SK-N-SH (cell line): Measurements from ENCODE around the gene NTSR1. TPM values are rescaled to one million over a fixed set of nuclear protein-coding genes. Genes with fewer than 3 reads are reported as not detected.

Source experiments
- CTCF ChIA-PET: fragments of 300-600, 350-600 bp; formaldehyde crosslinking; extraction: SDS; loops from one replicate; lab custom pipeline; 2021; lab: Yijun Ruan, JAX
- POLR2A ChIA-PET: fragments of 350-600 bp; sonication (Branson Sonifier 250); formaldehyde crosslinking; extraction: SDS; loops from one replicate; lab custom pipeline; 2020; ENCODE audit warnings: antibody characterized with exemption, inconsistent platforms; lab: Yijun Ruan, JAX
- DNase-seq: peaks from one replicate; pipeline ENCODE4 v3.0.0; 2012
- H2AFZ ChIP-seq: fragments of 200-600 bp; sonication (generic); 2 replicates; pipeline ENCODE4 v1.8.1; 2016; ENCODE audit warnings: antibody characterized with exemption, mild to moderate bottlenecking, low read depth
- H3F3A ChIP-seq: fragments of 200-600 bp; sonication (generic); replicated peaks from 2 replicates; pipeline ENCODE3; 2016; ENCODE audit warnings: antibody characterized with exemption, mild to moderate bottlenecking; ENCODE audit not compliant: insufficient read depth
- H3K27ac ChIP-seq, 2 experiments: fragments of 200-500 bp in 1 of 2; fragments of 200-600 bp in 1 of 2; sonication (Bioruptor generic) in 1 of 2; sonication (generic), shearing (Covaris generic) in 1 of 2; 2 replicates each; pipeline versions ENCODE4 v1.5.1 to v1.6.1; 2014 to 2016; ENCODE audit warnings: low read depth in 2 of 2, inconsistent platforms in 1 of 2, low read length in 1 of 2, mild to moderate bottlenecking in 1 of 2, mixed read lengths in 1 of 2
- H3K27me3 ChIP-seq: fragments of 200-600 bp; sonication (generic), shearing (Covaris generic); 2 replicates; pipeline ENCODE4 v1.6.1; 2016; ENCODE audit warnings: mixed run types; ENCODE audit not compliant: insufficient read depth
- H3K36me3 ChIP-seq, 2 experiments: fragments of 200-500 bp in 1 of 2; fragments of 200-600 bp in 1 of 2; sonication (Bioruptor generic) in 1 of 2; sonication (generic) in 1 of 2; replicated peaks in 1 of 2; 2 replicates each; pipeline versions ENCODE3 to v1.5.1; 2014 to 2016; ENCODE audit warnings: low read length in 1 of 2, mild to moderate bottlenecking in 1 of 2; ENCODE audit not compliant: insufficient read depth in 2 of 2, control insufficient read depth in 1 of 2
- H3K4me1 ChIP-seq, 2 experiments: fragments of 200-500 bp in 1 of 2; fragments of 200-600 bp in 1 of 2; sonication (Bioruptor generic) in 1 of 2; sonication (generic), shearing (Covaris generic) in 1 of 2; 2 replicates each; pipeline versions ENCODE4 v1.5.1 to v1.6.1; 2014 to 2016; ENCODE audit warnings: low read depth in 1 of 2, low read length in 1 of 2, mixed run types in 1 of 2; ENCODE audit not compliant: insufficient read depth in 2 of 2, control insufficient read depth in 1 of 2
- H3K4me2 ChIP-seq: fragments of 200-600 bp; sonication (generic), shearing (Covaris generic); 2 replicates; pipeline ENCODE4 v1.6.1; 2017; ENCODE audit warnings: mixed run types
- H3K4me3 ChIP-seq, 2 experiments: fragments of 200-500 bp in 1 of 2; fragments of 200-600 bp in 1 of 2; sonication (Bioruptor generic) in 1 of 2; sonication (generic), shearing (Covaris generic) in 1 of 2; 2 replicates each; pipeline versions ENCODE4 v1.5.1 to v1.8.1; 2014 to 2016; ENCODE audit warnings: low read depth in 2 of 2, inconsistent platforms in 1 of 2, low read length in 1 of 2, mild to moderate bottlenecking in 1 of 2, mixed read lengths in 1 of 2, moderate library complexity in 1 of 2
- H3K79me2 ChIP-seq: fragments of 200-600 bp; sonication (generic); 2 replicates; pipeline ENCODE4 v1.8.1; 2017; ENCODE audit warnings: mild to moderate bottlenecking; ENCODE audit not compliant: insufficient read depth
- H3K9ac ChIP-seq: fragments of 200-600 bp; sonication (generic); 2 replicates; pipeline ENCODE4 v1.6.1; 2017; ENCODE audit warnings: mixed run types
- H3K9me2 ChIP-seq: fragments of 200-600 bp; sonication (generic); 2 replicates; pipeline ENCODE4 v1.6.1; 2017; ENCODE audit warnings: mixed run types
- H3K9me3 ChIP-seq: fragments of 200-600 bp; sonication (generic); 2 replicates; pipeline ENCODE4 v1.6.1; 2017; ENCODE audit warnings: mixed run types, mild to moderate bottlenecking, moderate library complexity
- H4K20me1 ChIP-seq: fragments of 200-600 bp; sonication (generic); 2 replicates; pipeline ENCODE4 v1.6.1; 2017; ENCODE audit warnings: mild to moderate bottlenecking, mixed run types; ENCODE audit not compliant: insufficient read depth
- CHD2 ChIP-seq: fragments of 150-350 bp; IDR thresholded peaks from 2 replicates; pipeline ENCODE4 v1.6.1; 2018; ENCODE audit warnings: low read length; ENCODE audit not compliant: partially characterized antibody
- EP300 ChIP-seq, 2 experiments: IDR thresholded peaks; 2 replicates each; pipeline versions ENCODE4 v1.4.0 to v1.6.1; 2012; ENCODE audit warnings: borderline replicate concordance in 1 of 2, low read depth in 1 of 2, low read length in 1 of 2
- EZH2phosphoT487 ChIP-seq: fragments of 200-600 bp; sonication (generic); IDR thresholded peaks from 2 replicates; pipeline ENCODE4 v1.6.1; 2017; ENCODE audit warnings: low read depth, mixed run types, mild to moderate bottlenecking, antibody characterized with exemption, moderate library complexity, borderline replicate concordance
- JUND ChIP-seq: IDR thresholded peaks from 2 replicates; pipeline ENCODE4 v1.4.0; 2012
- MAX ChIP-seq: IDR thresholded peaks from 2 replicates; pipeline ENCODE4 v1.4.0; 2012; ENCODE audit warnings: low read depth
- MEF2A ChIP-seq: IDR thresholded peaks from 2 replicates; pipeline ENCODE4 v1.4.0; 2012; ENCODE audit warnings: low read depth, borderline replicate concordance
- MXI1 ChIP-seq: IDR thresholded peaks from 2 replicates; pipeline ENCODE4 v1.6.1; 2012; ENCODE audit warnings: mild to moderate bottlenecking, low read depth, low read length, improper control_type of control experiment
- NFIC ChIP-seq: IDR thresholded peaks from 2 replicates; pipeline ENCODE4 v1.4.0; 2012; ENCODE audit warnings: borderline replicate concordance
- PBX3 ChIP-seq: IDR thresholded peaks from 2 replicates; pipeline ENCODE4; 2012
- RFX5 ChIP-seq: IDR thresholded peaks from 2 replicates; pipeline ENCODE4 v1.6.1; 2012; ENCODE audit warnings: mild to moderate bottlenecking, improper control_type of control experiment, low read length
- SMC3 ChIP-seq: IDR thresholded peaks from 2 replicates; pipeline ENCODE4 v1.6.1; 2012; ENCODE audit warnings: low read depth, low read length, improper control_type of control experiment
- TAF1 ChIP-seq: IDR thresholded peaks from 2 replicates; pipeline ENCODE4 v1.6.1; 2012; ENCODE audit warnings: low read depth, mild to moderate bottlenecking, low read length, moderate library complexity, borderline replicate concordance
- TCF12 ChIP-seq: IDR thresholded peaks from 2 replicates; pipeline ENCODE4 v1.4.0; 2012
- TEAD4 ChIP-seq: IDR thresholded peaks from 2 replicates; pipeline ENCODE4 v1.4.0; 2012; ENCODE audit warnings: mild to moderate bottlenecking, borderline replicate concordance; ENCODE audit not compliant: insufficient read depth
- YY1 ChIP-seq: IDR thresholded peaks from 2 replicates; pipeline ENCODE4 v1.4.0; 2012; ENCODE audit warnings: low read depth, mild to moderate bottlenecking
- WGBS: methylation state at CpG from one replicate; pipeline ENCODE4 v1.1.6; 2017; ENCODE audit warnings: low lambda C conversion rate; 5-methylcytosine and 5-hydroxymethylcytosine counted together
- polyA plus RNA-seq, 3 experiments: library from polyadenylated mRNA; depleted of rRNA; stranded (reverse); fragments of >200 nt; gene quantifications; 2 replicates each; pipeline ENCODE4 v1.2.3, GENCODE V29; 2012
- TF ChIP-seq, protein P1 (sequence below): IDR thresholded peaks from 2 replicates; pipeline ENCODE4 v1.4.0; 2012; ENCODE audit warnings: low read depth, borderline replicate concordance

Gene NTSR1
- polyA plus RNA-seq, 1 of the 3 experiments (the other 2 are of a cell fraction), result 8.2 TPM

DNA sequence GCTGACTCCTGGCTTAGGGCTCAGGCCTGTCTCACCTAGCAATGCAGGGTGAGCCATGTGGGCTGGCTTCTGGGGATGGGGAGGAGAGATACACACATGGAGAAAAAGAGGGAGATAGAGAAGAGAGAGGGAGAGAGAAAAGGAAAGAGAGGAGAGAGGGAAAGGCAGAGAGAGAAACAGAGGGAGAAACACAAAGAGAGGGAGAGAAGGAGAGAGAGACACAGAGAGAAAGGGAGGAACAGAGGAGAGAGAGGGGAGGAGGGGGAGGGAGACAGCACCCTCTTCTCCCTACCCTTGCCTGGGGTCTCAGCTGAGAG, 24.8 kb downstream of the NTSR1 start (continued):
- TF ChIP-seq CHD2, result no peak
- TF ChIP-seq EP300 (IDR thresholded peaks at IDR 0.05; ENCODE audit: borderline replicate concordance in 1 of 2, low read depth in 1 of 2, low read length in 1 of 2), result no peak
- TF ChIP-seq, all 33 proteins: peak for 0

DNA sequence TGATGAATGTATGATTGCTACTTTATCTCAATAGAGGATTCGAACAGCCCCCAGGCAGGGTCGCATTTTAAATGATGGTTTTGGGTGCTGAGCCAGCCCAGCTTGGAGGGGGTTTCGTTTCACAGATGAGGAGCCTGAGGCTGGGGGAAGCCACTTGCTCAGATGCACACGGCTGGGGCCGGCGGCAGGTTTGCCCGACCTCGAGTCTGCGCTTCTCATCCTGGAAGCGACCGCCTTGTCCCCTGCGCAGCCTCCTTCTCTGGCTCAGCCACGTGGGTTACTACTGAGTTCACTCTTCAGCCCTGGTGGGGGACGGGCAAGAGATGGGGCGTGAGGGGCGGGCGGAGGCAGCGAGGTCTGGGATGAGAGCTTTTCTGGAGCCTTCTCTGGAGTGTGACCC, 25.3 kb downstream of the NTSR1 start:
- CTCF ChIA-PET, result interaction anchor here (4.2 kb wide), 1 partner anchor 58 kb away, joined by 17 read pairs; no protein-coding TSS in a partner anchor

More for the DNA sequence above, 25.3 kb downstream of the NTSR1 start:
- Histone ChIP-seq H3K9ac (no peak overlapping the region), H3K36me3 (no peaks in the 10 kb centered on the region), H3K79me2 (no peaks in the 10 kb centered on the region), H3K4me1 (peaks cover 4 to 5% of the 10 kb centered on the region in 2 experiments; a peak in 3 of 4 replicates), H3K9me2 (no peaks in the 10 kb centered on the region), H4K20me1 (no peaks in the 10 kb centered on the region), H3K27ac (no peak overlapping the region), H3K27me3 (no peaks in the 10 kb centered on the region), H3F3A (no peaks in the 10 kb centered on the region), H2AFZ (no peak overlapping the region), H3K4me2 (no peak overlapping the region), H3K4me3 (no peak overlapping the region), H3K9me3 (no peaks in the 10 kb centered on the region)
- no peak for DNase-seq
- no peak for TF ChIP-seq MEF2A
- TF ChIP-seq EZH2phosphoT487, result no peak
- no peak for TF ChIP-seq PBX3
- no peak for TF ChIP-seq TAF1
- no peak for TF ChIP-seq SMC3
- no peak for TF ChIP-seq YY1
- TF ChIP-seq JUND, result no peak
- no peak for TF ChIP-seq NFIC
- TF ChIP-seq MXI1, result no peak
- no peak for TF ChIP-seq TCF12
- TF ChIP-seq EP300 (IDR thresholded peaks at IDR 0.05; ENCODE audit: borderline replicate concordance in 1 of 2, low read depth in 1 of 2, low read length in 1 of 2), result no peak
- no peak for TF ChIP-seq TEAD4
- TF ChIP-seq RFX5, result no peak
- no peak for TF ChIP-seq MAX
- TF ChIP-seq, protein P1, sequence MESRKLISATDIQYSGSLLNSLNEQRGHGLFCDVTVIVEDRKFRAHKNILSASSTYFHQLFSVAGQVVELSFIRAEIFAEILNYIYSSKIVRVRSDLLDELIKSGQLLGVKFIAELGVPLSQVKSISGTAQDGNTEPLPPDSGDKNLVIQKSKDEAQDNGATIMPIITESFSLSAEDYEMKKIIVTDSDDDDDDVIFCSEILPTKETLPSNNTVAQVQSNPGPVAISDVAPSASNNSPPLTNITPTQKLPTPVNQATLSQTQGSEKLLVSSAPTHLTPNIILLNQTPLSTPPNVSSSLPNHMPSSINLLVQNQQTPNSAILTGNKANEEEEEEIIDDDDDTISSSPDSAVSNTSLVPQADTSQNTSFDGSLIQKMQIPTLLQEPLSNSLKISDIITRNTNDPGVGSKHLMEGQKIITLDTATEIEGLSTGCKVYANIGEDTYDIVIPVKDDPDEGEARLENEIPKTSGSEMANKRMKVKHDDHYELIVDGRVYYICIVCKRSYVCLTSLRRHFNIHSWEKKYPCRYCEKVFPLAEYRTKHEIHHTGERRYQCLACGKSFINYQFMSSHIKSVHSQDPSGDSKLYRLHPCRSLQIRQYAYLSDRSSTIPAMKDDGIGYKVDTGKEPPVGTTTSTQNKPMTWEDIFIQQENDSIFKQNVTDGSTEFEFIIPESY, result no peak
- POLR2A ChIA-PET, result no interaction called here
- 84% methylated on average over 18 of the region's 18 CpGs for WGBS
